ENCODE results near the gene FARS2.

FARS2 gene

GRCh38 chr6:5497896-5498578 lies 236.7 kb downstream of the FARS2 start:
- H3K79me1 ChIP-seq (ENCODE audit: low read length), result no peaks in the 10 kb centered on the region
- no peak overlapping the region for H2AK5ac ChIP-seq (ENCODE audit: low read length)
- no peak overlapping the region for H4K5ac ChIP-seq (ENCODE audit: low read length)
- H3K4me2 ChIP-seq (ENCODE audit: low read length), result no peak overlapping the region
- H3K9ac ChIP-seq (ENCODE audit: low read length), result no peak overlapping the region
- H3K18ac ChIP-seq (ENCODE audit: low read length), result no peak overlapping the region
- no peak overlapping the region for H2BK5ac ChIP-seq (ENCODE audit: low read length)
- no peak overlapping the region for H2BK120ac ChIP-seq (ENCODE audit: low read depth, low read length)
- no peaks in the 10 kb centered on the region for H3K36me3 ChIP-seq (ENCODE audit: control insufficient read depth, insufficient read depth, low read length)
- no peak overlapping the region for H4K8ac ChIP-seq (ENCODE audit: low read depth, low read length)
- no peak overlapping the region for H2BK15ac ChIP-seq (replicated peaks; ENCODE audit: low read depth)
- no peak for DNase-seq
- H3K4me3 ChIP-seq (ENCODE audit: low read length), result no peak overlapping the region
- 100% methylated on average over 1 of the region's 10 CpGs for WGBS (ENCODE audit: extremely low coverage, insufficient coverage, low lambda C conversion rate)
- no peak overlapping the region for H3K56ac ChIP-seq (ENCODE audit: low read length)
- no peak overlapping the region for H3K27ac ChIP-seq (ENCODE audit: low read depth, low read length)
- H3K4me1 ChIP-seq (ENCODE audit: control insufficient read depth, low read depth, low read length), result no peaks in the 10 kb centered on the region
- H3K4ac ChIP-seq (ENCODE audit: low read depth, low read length), result no peak overlapping the region
- H3K79me2 ChIP-seq (ENCODE audit: control insufficient read depth, insufficient read depth, low read length), result no peaks in the 10 kb centered on the region
- H3K27me3 ChIP-seq (ENCODE audit: insufficient read depth, low read length, poor library complexity), result no peaks in the 10 kb centered on the region
- H3K23ac ChIP-seq (ENCODE audit: low read length), result no peak overlapping the region

GRCh38 chr6:5498579-5498899 lies 237.2 kb downstream of the FARS2 start:
- H3K4ac ChIP-seq (ENCODE audit: low read depth, low read length), result no peak overlapping the region
- no peak overlapping the region for H3K4me3 ChIP-seq (ENCODE audit: low read length)
- whole genome bisulfite sequencing (ENCODE audit: extremely low coverage, insufficient coverage, low lambda C conversion rate), result no CpG with 5 or more reads among the region's 1 CpG
- no peaks in the 10 kb centered on the region for H3K36me3 ChIP-seq (ENCODE audit: control insufficient read depth, insufficient read depth, low read length)
- H3K79me1 ChIP-seq (ENCODE audit: low read length), result no peaks in the 10 kb centered on the region
- H3K79me2 ChIP-seq (ENCODE audit: control insufficient read depth, insufficient read depth, low read length), result no peaks in the 10 kb centered on the region
- no peak overlapping the region for H3K27ac ChIP-seq (ENCODE audit: low read depth, low read length)
- no peak overlapping the region for H2AK5ac ChIP-seq (ENCODE audit: low read length)
- H3K9ac ChIP-seq (ENCODE audit: low read length), result no peak overlapping the region
- H3K4me1 ChIP-seq (ENCODE audit: control insufficient read depth, low read depth, low read length), result no peaks in the 10 kb centered on the region
- H3K4me2 ChIP-seq (ENCODE audit: low read length), result no peak overlapping the region
- no peak overlapping the region for H4K8ac ChIP-seq (ENCODE audit: low read depth, low read length)
- H3K27me3 ChIP-seq (ENCODE audit: insufficient read depth, low read length, poor library complexity), result no peaks in the 10 kb centered on the region
- no peak overlapping the region for H4K5ac ChIP-seq (ENCODE audit: low read length)
- H2BK120ac ChIP-seq (ENCODE audit: low read depth, low read length), result no peak overlapping the region
- no peak overlapping the region for H3K56ac ChIP-seq (ENCODE audit: low read length)
- H3K18ac ChIP-seq (ENCODE audit: low read length), result no peak overlapping the region
- no peak for DNase-seq
- H3K23ac ChIP-seq (ENCODE audit: low read length), result no peak overlapping the region
- H2BK15ac ChIP-seq (replicated peaks; ENCODE audit: low read depth), result no peak overlapping the region
- no peak overlapping the region for H2BK5ac ChIP-seq (ENCODE audit: low read length)

- no peak overlapping the region for H2AK5ac ChIP-seq (ENCODE audit: low read length)
- H2BK5ac ChIP-seq (ENCODE audit: low read length), result no peak overlapping the region
- H3K4me2 ChIP-seq (ENCODE audit: low read length), result no peak overlapping the region
- no CpG with 5 or more reads among the region's 6 CpGs for WGBS (ENCODE audit: extremely low coverage, insufficient coverage, low lambda C conversion rate)
- no peak overlapping the region for H2BK120ac ChIP-seq (ENCODE audit: low read depth, low read length)
- H3K27me3 ChIP-seq (ENCODE audit: insufficient read depth, low read length, poor library complexity), result no peaks in the 10 kb centered on the region
- no peaks in the 10 kb centered on the region for H3K79me2 ChIP-seq (ENCODE audit: control insufficient read depth, insufficient read depth, low read length)
- H2BK15ac ChIP-seq (replicated peaks; ENCODE audit: low read depth), result no peak overlapping the region
- no peak overlapping the region for H3K27ac ChIP-seq (ENCODE audit: low read depth, low read length)
- H3K4me1 ChIP-seq (ENCODE audit: control insufficient read depth, low read depth, low read length), result no peaks in the 10 kb centered on the region
- no peak overlapping the region for H3K56ac ChIP-seq (ENCODE audit: low read length)
- H3K4me3 ChIP-seq (ENCODE audit: low read length), result no peak overlapping the region
- DNase-seq, result no peak
- H3K79me1 ChIP-seq (ENCODE audit: low read length), result no peaks in the 10 kb centered on the region
- no peak overlapping the region for H3K4ac ChIP-seq (ENCODE audit: low read depth, low read length)
- no peak overlapping the region for H4K5ac ChIP-seq (ENCODE audit: low read length)
- no peaks in the 10 kb centered on the region for H3K36me3 ChIP-seq (ENCODE audit: control insufficient read depth, insufficient read depth, low read length)
- no peak overlapping the region for H3K9ac ChIP-seq (ENCODE audit: low read length)
- H3K23ac ChIP-seq (ENCODE audit: low read length), result no peak overlapping the region
- no peak overlapping the region for H3K18ac ChIP-seq (ENCODE audit: low read length)
- H4K8ac ChIP-seq (ENCODE audit: low read depth, low read length), result no peak overlapping the region
Observed at GRCh38 chr6:5499644-5500306, 238.5 kb downstream of the FARS2 start.

GRCh38 chr6:5501837-5502236 lies 240.5 kb downstream of the FARS2 start:
- no CpG with 5 or more reads among the region's 3 CpGs for WGBS (ENCODE audit: extremely low coverage, insufficient coverage, low lambda C conversion rate)
- H3K79me2 ChIP-seq (ENCODE audit: control insufficient read depth, insufficient read depth, low read length), result no peaks in the 10 kb centered on the region
- H3K18ac ChIP-seq (ENCODE audit: low read length), result no peak overlapping the region
- H4K8ac ChIP-seq (ENCODE audit: low read depth, low read length), result no peak overlapping the region
- no peak overlapping the region for H3K4me2 ChIP-seq (ENCODE audit: low read length)
- H3K79me1 ChIP-seq (ENCODE audit: low read length), result no peaks in the 10 kb centered on the region
- H3K56ac ChIP-seq (ENCODE audit: low read length), result no peak overlapping the region
- H3K23ac ChIP-seq (ENCODE audit: low read length), result no peak overlapping the region
- no peak overlapping the region for H3K4me3 ChIP-seq (ENCODE audit: low read length)
- no peak overlapping the region for H2BK5ac ChIP-seq (ENCODE audit: low read length)
- H4K5ac ChIP-seq (ENCODE audit: low read length), result no peak overlapping the region
- no peak overlapping the region for H2BK120ac ChIP-seq (ENCODE audit: low read depth, low read length)
- no peaks in the 10 kb centered on the region for H3K27me3 ChIP-seq (ENCODE audit: insufficient read depth, low read length, poor library complexity)
- H3K4me1 ChIP-seq (ENCODE audit: control insufficient read depth, low read depth, low read length), result no peaks in the 10 kb centered on the region
- H3K36me3 ChIP-seq (ENCODE audit: control insufficient read depth, insufficient read depth, low read length), result no peaks in the 10 kb centered on the region
- H2BK15ac ChIP-seq (replicated peaks; ENCODE audit: low read depth), result no peak overlapping the region
- H3K27ac ChIP-seq (ENCODE audit: low read depth, low read length), result no peak overlapping the region
- no peak overlapping the region for H2AK5ac ChIP-seq (ENCODE audit: low read length)
- DNase-seq, result no peak
- no peak overlapping the region for H3K4ac ChIP-seq (ENCODE audit: low read depth, low read length)
- H3K9ac ChIP-seq (ENCODE audit: low read length), result no peak overlapping the region

- Histone ChIP-seq H3K4me3 (ENCODE audit: low read length) (no peak overlapping the region), H2BK120ac (ENCODE audit: low read depth, low read length) (no peak overlapping the region), H3K4me1 (ENCODE audit: control insufficient read depth, low read depth, low read length) (no peaks in the 10 kb centered on the region), H3K79me2 (ENCODE audit: control insufficient read depth, insufficient read depth, low read length) (no peaks in the 10 kb centered on the region), H4K5ac (ENCODE audit: low read length) (no peak overlapping the region), H3K9ac (ENCODE audit: low read length) (no peak overlapping the region), H3K4ac (ENCODE audit: low read depth, low read length) (no peak overlapping the region), H3K18ac (ENCODE audit: low read length) (no peak overlapping the region), H3K27ac (ENCODE audit: low read depth, low read length) (no peak overlapping the region), H3K23ac (ENCODE audit: low read length) (no peak overlapping the region), H3K79me1 (ENCODE audit: low read length) (no peaks in the 10 kb centered on the region), H3K36me3 (ENCODE audit: control insufficient read depth, insufficient read depth, low read length) (no peaks in the 10 kb centered on the region), H2BK15ac (replicated peaks; ENCODE audit: low read depth) (no peak overlapping the region), H2AK5ac (ENCODE audit: low read length) (no peak overlapping the region), H3K27me3 (ENCODE audit: insufficient read depth, low read length, poor library complexity) (no peaks in the 10 kb centered on the region), H4K8ac (ENCODE audit: low read depth, low read length) (no peak overlapping the region), H3K4me2 (ENCODE audit: low read length) (no peak overlapping the region), H3K56ac (ENCODE audit: low read length) (no peak overlapping the region), H2BK5ac (ENCODE audit: low read length) (no peak overlapping the region)
- no peak for DNase-seq
- no CpG with 5 or more reads among the region's 1 CpG for WGBS (ENCODE audit: extremely low coverage, insufficient coverage, low lambda C conversion rate)
Observed at GRCh38 chr6:5504078-5504477, 242.8 kb downstream of the FARS2 start.

- Histone ChIP-seq H3K4ac (ENCODE audit: low read depth, low read length) (no peak overlapping the region), H3K18ac (ENCODE audit: low read length) (no peak overlapping the region), H3K27ac (ENCODE audit: low read depth, low read length) (no peak overlapping the region), H3K36me3 (ENCODE audit: control insufficient read depth, insufficient read depth, low read length) (no peaks in the 10 kb centered on the region), H2BK120ac (ENCODE audit: low read depth, low read length) (no peak overlapping the region), H3K79me2 (ENCODE audit: control insufficient read depth, insufficient read depth, low read length) (no peaks in the 10 kb centered on the region), H3K56ac (ENCODE audit: low read length) (no peak overlapping the region), H3K23ac (ENCODE audit: low read length) (no peak overlapping the region), H3K4me2 (ENCODE audit: low read length) (no peak overlapping the region), H2AK5ac (ENCODE audit: low read length) (no peak overlapping the region), H4K5ac (ENCODE audit: low read length) (no peak overlapping the region), H2BK15ac (replicated peaks; ENCODE audit: low read depth) (no peak overlapping the region), H3K9ac (ENCODE audit: low read length) (no peak overlapping the region), H3K79me1 (ENCODE audit: low read length) (no peaks in the 10 kb centered on the region), H3K27me3 (ENCODE audit: insufficient read depth, low read length, poor library complexity) (no peaks in the 10 kb centered on the region), H2BK5ac (ENCODE audit: low read length) (no peak overlapping the region), H3K4me1 (ENCODE audit: control insufficient read depth, low read depth, low read length) (no peaks in the 10 kb centered on the region), H4K8ac (ENCODE audit: low read depth, low read length) (no peak overlapping the region), H3K4me3 (ENCODE audit: low read length) (no peak overlapping the region)
- no CpG with 5 or more reads among the region's 4 CpGs for WGBS (ENCODE audit: extremely low coverage, insufficient coverage, low lambda C conversion rate)
- DNase-seq, result no peak
Observed at GRCh38 chr6:5506149-5506548, 244.8 kb downstream of the FARS2 start.

Measured in mesendoderm (in vitro differentiated cells).